GM19395 (cell line): ENCODE results near the gene AGPAT4.
"Not testable (repeated sequence)": the region's sequence is repeated elsewhere in the genome, so short reads cannot be mapped to it uniquely, and the experiment has no call there.

ENCODE experiments used
- ATAC-seq: cut with Tn5 transposase; IDR thresholded peaks from one replicate; pipeline ENCODE4 v1.9.1; 2021; ENCODE audit warnings: mild to moderate bottlenecking, moderate library complexity; ENCODE audit not compliant: unreplicated experiment

Gene AGPAT4

GRCh38 chr6:161210857-161211256, 63.0 kb downstream of the AGPAT4 start:
- ATAC-seq: no peak

DNA sequence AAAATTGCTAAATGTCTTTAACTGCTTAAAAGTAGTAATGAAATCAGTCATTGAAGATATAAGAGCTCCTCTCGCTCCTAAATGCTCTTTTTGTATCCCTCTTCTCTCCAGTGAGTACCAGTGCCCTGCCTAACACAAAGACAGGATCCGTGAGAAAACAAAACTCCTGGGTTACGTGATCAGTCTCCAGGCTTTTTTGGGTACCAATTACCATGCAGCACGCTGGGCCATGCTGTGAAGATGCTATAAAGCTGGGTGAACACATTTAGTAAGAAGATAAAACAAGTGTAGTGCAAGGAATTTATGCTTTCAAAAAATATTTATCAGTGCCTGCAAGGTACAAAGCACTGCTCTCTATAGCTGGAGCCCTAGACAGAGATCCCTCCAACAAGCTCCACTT, 66.7 kb downstream of the AGPAT4 start:
- ATAC-seq: no peak

DNA sequence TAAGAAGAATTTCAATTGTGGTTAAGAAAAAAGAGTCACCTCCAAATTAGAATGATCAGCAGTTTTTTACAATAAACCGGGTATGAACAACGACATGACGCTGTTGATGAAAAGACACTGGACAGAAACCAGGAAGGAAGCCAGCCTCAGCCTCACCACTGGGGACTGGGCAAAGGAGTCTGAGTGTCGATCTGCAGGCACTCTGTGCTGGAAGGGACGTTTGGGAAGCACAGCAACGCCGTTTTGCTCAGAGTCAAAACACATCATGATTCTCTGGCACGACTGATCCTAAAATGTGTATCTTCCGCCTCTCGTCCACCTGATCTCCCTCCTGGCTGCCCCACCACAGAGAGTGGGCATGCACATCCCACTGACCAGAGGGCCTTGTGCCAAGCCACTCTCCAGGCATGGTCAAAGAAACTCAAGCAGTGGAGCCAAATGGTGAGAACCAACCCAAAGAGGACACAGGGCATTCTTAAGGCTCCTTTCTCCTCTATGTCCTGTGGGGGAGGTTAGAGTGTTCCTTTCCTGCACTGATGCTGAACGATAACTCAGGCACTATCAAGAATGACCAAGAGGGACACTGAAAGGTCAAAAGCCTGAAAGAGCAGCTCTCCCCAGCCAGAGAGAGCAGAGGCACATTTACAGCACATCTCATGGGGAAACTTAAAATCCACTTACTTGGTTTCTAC, 68.8 kb downstream of the AGPAT4 start:
- ATAC-seq: no peak

DNA sequence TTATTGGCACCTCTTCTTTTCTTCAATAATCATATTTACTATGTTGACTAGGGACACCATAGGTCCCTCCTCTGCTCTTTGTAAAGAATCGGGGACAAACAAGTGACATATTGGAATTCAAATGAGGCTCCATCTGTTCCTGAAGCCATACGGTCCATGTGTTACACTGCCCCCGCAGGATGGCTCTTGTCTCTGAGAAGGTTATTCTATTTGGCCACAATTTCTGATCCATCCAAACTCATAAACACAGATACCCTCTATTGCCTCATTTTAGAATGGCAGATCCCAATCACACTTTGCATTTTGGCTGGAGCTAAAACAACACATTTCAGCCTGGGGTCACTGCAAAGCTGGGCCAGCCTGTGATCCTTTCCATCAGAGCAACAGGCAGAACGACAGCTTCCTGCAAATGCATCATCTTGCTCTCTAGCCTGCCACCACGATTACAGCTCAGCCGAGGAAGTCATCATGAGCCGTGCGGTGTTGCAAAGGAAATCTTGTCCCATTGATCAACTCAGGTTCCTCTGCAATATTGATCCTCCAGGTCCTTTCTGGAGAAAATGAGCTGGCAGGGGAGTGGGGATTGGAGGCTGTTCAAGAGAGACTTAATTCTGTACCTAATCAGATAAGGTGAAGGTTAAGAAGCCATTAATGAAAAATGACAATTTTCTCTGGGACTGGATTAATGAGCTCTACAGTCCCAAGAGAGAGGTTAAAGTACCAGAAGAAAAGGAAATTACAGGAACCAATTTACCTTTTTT, 73.1 kb downstream of the AGPAT4 start:
- no peak for ATAC-seq

- no peak for ATAC-seq
Observed at GRCh38 chr6:161199850-161200249, 74.0 kb downstream of the AGPAT4 start.

DNA sequence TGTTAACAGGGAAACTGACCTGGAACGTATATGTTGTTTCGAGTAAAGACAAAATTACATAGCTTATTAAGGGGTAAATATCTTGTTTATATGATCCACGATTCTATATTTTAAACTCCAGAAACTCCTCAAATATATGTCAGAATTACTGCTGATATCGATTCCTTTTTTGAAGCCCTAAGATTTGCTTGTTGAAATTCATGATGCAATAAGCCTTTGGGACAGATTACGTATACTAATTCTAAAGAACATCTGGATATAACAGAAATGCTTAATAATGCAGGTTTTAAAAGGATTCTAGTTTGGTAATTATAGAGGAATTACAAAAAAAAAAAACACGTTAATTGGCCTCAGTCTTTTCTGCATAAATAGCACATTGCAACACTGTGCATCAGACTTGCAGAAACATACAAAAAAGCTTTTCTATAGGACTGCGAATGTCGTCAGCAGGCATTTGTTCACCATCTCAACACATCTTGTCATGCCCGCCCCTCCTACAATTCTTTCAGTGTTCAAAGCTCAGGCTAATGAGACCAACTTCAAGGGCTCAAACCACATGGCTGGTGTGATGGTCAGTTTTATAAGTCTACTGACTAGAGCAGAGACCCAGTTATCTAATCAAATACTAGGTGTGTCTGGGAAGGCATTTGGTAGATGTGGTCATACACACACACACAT, 74.9 kb downstream of the AGPAT4 start:
- ATAC-seq: no peak

DNA sequence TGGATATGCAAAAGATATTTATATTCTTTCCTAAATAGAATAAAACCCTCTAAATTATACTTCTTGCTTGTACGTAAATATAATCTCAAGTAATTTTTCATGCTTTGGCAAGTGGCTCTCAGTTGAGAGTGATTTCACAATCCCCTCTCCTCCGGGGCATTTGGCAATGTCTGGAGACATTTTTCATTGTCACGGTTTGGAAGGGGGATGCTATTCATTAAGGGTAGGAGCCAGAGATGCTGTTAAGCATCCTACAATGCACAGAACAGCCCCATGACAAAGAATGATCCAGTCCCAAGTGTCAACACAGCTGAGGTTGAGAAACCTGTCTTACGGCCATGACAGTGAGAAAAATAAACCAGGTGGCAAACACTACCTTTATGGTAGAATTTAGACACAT, 75.7 kb downstream of the AGPAT4 start:
- ATAC-seq: no peak

GRCh38 chr6:161195386-161195785, 78.5 kb downstream of the AGPAT4 start:
- no peak for ATAC-seq

DNA sequence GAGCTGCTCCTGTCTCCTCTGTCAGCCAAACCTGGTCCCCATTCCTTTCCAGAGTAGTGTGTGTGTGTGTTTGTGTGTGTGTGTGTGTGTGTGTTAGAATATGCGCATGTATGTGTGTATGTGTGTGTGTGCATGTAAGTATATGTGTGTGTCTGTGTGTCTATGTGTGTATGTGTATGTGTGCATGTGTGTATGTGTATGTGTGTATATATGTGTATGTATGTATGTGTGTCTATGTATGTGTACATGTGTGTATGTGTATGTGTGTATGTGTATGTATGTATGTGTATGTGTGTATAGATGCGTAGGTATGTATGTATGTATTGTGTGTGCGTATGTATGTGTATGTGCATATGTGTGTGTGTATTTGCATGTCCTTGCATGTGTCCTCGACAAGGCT, 79.5 kb downstream of the AGPAT4 start:
- ATAC-seq: no peak

GRCh38 chr6:161192636-161193411, 81.0 kb downstream of the AGPAT4 start:
- ATAC-seq: no peak

DNA sequence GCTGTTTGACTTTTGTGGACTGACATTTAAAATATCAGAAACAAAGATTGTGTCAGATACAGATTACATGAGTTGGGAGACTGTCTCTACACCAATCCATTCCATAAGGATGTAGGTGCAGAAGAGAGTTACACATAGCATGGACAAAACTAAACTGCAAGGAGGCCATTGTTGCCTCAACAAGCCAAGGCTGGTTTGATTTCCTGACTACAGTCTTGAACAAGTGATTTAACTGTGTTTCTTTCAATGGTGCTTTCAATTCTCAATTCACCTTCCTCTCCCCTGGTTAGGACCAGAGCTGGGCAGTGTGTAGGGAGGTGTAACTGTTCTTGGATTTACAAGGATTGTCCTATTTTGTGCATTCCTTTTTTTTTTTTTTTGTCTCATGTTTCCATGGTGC, 82.2 kb downstream of the AGPAT4 start:
- no peak for ATAC-seq

DNA sequence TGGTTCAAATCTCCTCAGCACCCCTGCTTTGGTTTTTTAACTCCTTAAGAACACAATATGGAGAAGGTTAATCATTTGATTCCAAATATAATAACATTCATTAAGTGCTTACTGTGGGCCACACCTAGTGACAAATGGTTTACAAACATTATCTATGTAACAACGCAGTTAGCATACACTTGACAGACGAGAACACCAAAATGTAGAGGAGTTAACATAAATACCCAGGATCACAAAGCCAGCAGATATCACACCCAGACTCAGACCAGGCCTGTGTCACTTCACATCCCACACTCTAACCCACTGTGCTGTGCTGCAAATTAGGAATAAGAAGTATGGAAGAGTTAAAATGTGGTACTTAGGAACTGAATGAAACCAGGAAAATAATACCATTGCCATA, 82.9 kb downstream of the AGPAT4 start:
- no peak for ATAC-seq

GRCh38 chr6:161189891-161190290, 84.0 kb downstream of the AGPAT4 start:
- no peak for ATAC-seq

- ATAC-seq: no peak
Observed at GRCh38 chr6:161188547-161189465, 85.1 kb downstream of the AGPAT4 start.

DNA sequence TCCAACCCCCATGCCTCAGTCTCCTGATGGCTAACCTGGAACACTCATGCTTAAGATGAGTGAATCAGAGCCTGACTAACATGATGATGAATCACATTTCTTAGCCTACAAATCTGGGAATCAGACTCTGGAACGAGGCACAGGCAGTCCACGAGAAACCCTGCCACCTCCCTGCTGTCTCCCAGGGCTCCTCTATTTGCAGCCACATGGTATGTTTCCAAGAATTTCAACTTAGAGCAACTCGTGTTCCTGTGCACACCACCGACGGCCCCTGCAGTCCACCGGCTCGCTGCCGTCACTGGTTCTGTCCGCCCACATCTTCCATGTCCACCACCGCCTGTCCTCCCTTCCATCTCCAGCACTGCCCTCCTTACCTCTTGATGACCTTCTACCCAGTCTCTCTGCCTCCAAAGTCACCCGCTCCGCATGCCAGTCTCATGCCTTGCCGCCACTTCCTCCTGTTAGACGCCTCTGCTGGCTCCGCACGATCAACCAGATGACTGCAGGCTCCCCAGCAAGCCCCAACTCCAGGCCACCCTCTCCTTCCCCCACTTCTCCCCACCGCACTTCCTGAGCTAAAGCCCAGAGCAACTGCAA, 87.6 kb downstream of the AGPAT4 start:
- no peak for ATAC-seq

GRCh38 chr6:161181121-161181520, 92.7 kb downstream of the AGPAT4 start:
- no peak for ATAC-seq

GRCh38 chr6:161178155-161178554, 95.7 kb downstream of the AGPAT4 start:
- ATAC-seq: not testable (repeated sequence)

GRCh38 chr6:161176428-161176827, 97.4 kb downstream of the AGPAT4 start:
- not testable (repeated sequence) for ATAC-seq

- ATAC-seq: not testable (repeated sequence)
Observed at GRCh38 chr6:161172769-161173168, 101.1 kb downstream of the AGPAT4 start.

DNA sequence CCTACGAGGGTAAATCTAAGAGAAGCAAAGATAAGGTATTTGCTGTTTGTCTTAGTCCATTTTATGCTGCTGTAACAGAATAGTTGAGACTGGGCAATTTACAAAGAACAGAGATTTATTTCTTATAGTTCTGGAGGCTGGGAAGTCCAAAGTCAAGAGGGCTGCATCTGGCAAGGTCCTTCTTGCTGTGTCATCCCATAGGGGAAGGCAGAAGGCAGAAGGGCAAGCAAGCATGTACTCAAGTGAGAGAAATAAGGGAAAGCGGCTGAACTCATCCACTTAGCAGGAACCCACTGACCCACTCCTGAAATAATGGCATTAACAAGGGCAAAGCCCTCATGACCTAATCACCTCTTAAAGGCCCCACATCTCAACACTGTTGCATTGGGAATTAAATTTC, 102.7 kb downstream of the AGPAT4 start:
- no peak for ATAC-seq
